GM18868 (cell line): Measurements from ENCODE around the gene PTPRK.

ENCODE experiments used
- ATAC-seq: cut with Tn5 transposase; IDR thresholded peaks from one replicate; pipeline ENCODE4 v1.9.1; 2021; ENCODE audit warnings: mild to moderate bottlenecking, moderate library complexity; ENCODE audit not compliant: unreplicated experiment

The PTPRK gene

DNA sequence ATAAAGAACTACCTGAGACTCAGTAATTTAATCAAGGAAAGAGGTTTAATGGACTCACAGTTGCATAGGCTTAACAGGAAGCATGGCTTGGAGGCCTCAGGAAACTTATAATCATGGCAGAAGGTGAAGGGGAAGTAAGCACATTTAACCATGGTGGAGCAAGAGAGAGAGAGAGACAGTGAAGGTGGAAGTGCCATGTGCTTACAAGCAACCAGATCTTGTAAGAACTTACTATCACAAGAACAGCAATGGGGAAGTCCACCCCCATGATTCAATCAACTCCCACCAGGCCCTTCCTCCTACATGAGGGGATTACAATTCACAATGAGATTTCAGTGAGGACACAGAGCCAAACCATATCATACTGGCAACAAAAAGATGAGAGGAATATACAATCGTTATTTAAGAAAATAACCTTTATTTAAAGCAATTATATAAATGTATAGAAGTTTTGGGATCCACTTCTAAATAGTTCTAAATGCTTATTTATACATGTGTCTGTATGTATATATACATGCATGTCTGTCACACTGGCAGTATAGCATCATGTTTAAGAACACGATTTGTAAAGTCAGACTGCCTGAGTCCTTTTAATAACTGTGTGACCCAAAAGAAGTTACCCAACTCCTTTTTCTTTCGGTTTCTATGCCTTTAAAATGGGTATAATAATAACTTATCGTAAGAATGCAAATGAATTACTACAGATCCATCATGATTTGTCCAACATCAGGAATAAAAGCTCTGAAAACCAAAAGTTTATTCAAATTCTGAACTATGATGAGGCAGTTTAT, 363.9 kb downstream of the PTPRK start:
- peak; percentile 57 for ATAC-seq

DNA sequence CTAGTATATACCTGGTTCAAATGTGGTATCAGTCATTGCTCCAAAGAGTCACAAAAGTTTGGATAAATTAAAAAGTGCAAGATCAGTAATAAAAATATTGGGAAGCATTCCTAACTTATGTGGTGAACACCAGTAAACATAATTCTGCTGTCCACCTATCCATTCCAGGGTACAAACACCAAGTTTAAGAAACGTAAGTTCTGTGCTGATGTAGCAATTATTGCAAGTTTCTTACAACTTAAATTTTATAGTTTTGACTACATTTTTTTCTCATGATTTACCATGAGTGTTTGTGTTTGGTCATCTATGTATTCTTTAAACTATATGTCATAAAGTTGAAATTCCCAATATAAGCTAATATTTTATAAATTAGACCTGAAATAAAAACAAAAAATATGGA, 364.6 kb downstream of the PTPRK start:
- no peak for ATAC-seq

- ATAC-seq = no peak
These were observed 367.8 kb downstream of the PTPRK start for GRCh38 chr6:128152551-128152950.

DNA sequence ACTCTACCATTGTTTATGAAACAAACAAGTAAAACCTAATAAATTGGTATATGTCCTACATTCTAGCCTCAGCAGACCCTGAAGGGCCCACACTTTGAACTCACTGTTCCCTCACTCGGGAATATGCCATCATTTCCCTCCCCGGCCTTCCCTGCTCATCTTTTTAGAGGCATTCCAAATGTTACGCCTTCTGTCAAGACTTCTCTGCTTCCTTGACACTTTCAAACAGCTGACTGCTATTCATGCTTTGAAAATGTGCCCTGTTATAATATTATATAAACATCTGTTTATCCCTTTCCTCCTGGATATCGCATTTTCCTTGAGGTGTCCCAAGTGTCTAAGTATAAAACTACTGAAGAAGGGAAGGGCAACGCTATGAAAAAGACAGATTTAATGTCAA, 370.0 kb downstream of the PTPRK start:
- no peak for ATAC-seq

GRCh38 chr6:128149796-128150195, 370.6 kb downstream of the PTPRK start:
- no peak for ATAC-seq

GRCh38 chr6:128144320-128144719, 376.1 kb downstream of the PTPRK start:
- ATAC-seq = no peak

- ATAC-seq = no peak
These were observed 378.5 kb downstream of the PTPRK start for GRCh38 chr6:128141932-128142331.

DNA sequence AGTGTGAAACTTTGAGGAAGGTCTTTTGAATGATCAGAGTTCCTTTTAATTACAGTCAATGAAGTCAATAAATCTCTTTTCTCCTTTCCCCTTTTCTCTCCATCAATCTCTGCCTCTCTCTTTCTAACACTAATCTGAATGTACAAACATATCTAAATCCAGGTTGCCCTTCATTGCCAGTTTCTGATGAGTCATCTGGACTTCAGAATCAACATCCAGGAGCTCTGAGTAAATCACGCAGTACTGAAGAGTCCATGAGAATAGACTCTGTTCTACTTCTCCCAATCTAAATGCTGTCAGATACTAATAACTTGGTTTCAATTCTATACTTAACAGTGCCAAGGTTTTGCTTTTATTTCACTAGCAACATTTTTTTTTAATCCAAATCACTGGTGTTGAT, 380.9 kb downstream of the PTPRK start:
- no peak for ATAC-seq

DNA sequence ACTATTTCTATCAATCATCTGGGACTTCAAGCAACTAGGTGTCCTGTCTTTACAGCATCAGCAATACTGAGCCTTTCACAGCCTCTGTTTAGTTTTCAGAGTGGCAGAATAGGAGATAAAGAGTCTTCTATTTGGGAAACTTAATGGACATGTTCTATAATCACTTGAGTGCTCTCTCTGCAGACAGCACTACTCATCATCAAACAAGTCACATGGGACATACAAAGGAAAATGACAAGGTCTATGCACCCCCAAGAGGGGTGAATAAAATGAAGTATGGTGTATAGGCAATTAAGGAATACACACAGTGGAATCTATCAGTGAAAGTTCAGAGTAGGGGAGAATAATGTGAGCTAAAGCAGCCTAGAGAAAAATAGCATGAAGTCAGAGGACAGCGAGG, 381.7 kb downstream of the PTPRK start:
- no peak for ATAC-seq

DNA sequence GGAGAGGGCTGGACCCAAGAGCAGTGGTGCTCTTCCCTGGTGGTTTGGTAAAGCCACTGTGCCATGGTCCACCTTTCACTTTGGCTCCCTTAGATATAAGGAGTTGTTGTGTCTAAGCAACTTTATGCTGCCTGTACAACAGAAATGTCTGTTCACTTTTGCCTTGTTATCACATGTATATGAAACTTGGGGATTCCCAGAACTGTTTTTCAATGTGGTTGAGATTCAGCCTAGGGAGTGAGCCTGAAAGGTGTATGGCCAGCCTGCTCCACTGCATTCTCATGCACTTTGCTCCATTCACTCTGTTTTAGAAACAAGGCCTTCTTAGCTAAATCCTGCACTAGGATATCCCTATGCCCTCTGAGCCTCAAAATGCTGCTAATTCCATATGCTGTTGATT, 385.1 kb downstream of the PTPRK start:
- peak; percentile 83 for ATAC-seq

DNA sequence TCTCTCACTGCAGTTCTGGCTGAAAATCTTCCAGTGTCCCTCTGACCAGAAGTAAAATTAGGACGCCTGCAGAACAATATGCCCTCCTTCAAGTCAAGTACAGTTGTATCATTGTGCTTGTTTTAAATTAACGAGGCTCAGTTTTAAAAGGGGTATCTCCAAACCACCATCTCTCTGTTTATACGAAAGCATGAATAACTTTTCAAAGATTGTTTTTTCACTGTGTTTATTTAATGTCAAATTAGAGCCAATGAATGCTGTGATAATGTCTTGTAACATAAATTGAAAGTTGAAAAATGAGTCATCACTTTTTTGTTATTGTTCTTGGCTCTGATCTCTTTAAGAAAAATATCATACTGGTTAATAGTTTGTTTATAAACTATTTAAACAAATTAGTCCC, 388.8 kb downstream of the PTPRK start:
- no peak for ATAC-seq

DNA sequence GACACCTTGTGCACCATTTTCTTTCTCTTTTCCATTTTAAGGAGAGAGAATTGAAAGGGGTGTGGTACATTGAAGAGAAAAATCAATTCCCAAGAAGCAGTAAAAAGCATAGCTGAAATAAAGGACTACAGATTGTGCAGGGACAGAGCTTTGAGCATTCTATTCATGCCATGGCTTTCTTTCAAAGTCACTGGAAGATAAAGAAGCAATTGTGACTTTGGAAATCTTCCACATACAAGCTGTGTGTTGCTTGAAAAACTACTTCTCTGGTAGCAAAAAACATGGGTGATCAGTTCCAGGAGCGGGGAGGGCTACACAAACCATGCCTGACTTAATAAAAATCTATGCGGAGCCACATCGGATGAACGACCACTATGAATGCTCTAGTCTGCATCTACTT, 389.4 kb downstream of the PTPRK start:
- no peak for ATAC-seq

GRCh38 chr6:128129679-128130078, 390.7 kb downstream of the PTPRK start:
- no peak for ATAC-seq

DNA sequence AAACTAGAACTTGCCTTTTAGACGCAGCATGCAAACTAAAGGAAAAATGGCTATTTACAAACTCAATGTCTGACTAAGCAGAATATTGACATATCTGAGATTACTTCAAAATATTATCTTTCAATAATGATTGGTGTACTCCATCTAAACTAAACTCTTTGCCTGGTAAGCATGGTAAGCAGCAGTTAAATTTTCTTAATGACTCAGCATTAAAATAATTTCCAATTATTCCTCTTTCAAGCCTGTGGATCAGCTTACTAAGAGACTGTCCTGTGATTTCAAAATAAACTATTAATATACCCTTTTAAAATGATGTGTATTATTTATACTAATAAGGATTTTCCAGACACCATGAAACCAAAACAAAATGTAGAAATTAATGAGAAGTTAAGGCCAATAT, 392.7 kb downstream of the PTPRK start:
- no peak for ATAC-seq

DNA sequence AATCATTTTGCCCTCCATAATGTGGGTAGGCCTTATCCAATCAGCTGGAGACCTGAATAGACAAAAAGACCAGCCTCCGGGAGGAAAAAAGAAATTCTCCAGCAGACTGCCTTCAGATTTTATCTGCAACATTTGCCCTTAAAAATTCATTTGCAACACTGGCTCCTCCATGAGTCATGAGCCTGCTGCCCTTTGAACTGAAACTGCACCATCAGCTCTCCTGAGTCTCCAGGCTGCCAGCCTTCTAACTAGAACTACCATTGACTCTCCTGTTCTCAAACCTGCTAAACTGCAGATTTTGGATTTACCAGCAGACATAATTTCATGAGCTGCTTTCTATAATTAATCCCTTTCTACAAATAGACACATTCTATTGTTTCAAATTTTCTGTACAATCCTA, 395.7 kb downstream of the PTPRK start:
- ATAC-seq = no peak

DNA sequence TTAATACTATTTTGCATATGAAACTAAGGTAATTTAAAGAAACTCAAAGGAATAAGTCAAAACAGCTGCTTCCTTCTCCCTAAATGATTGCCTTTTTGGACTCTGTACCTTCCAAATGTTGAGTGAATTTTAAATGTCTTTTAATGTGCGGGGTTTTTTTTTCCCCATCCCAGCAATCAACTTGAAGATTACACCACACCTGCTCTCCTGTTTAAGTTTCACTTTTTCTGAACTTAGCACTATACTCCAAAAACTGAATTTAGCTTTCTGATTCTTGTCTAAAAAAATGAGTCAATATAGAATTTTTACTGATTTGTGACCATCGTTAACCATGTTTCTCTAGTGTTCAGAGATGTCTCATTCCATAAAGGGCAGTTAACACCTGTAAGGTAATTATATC, 398.8 kb downstream of the PTPRK start:
- ATAC-seq = no peak

DNA sequence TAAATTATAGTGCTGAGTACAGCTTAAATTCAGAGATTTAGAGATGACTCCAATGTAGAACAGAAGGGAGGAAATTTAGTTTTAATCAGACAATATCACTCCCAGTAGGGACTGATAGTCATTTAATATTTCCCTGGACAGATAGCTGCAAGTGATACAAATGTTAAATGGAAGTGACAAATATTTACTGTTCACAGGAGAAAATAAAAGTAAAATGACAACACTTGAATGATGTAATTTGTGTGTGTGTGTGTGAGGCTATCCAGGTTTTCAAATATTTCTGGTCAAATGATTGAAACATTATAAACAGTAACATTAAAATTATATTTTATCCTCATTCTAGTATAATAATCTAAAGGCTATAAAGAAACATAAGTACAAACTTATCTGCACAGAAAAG, 399.2 kb downstream of the PTPRK start:
- no peak for ATAC-seq

DNA sequence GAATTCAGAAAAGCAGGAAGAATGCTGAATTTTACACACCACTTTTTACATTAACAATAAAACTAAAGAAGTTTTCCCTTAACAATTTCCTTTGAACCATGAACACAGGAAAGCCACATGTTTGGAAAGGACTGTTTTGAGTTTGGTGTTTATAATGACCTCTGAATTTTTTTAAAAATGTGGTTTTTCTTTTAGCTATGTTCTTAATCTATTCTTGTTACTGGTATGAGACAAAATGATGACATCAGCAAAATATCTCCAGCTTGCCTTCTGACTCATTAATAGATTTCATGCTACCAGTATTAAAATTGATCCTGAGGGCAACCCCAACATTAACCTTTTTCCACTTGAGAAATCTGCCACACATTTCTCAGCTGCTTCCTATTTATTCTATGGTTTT, 402.0 kb downstream of the PTPRK start:
- ATAC-seq = no peak

GRCh38 chr6:128117916-128118315, 402.5 kb downstream of the PTPRK start:
- no peak for ATAC-seq

DNA sequence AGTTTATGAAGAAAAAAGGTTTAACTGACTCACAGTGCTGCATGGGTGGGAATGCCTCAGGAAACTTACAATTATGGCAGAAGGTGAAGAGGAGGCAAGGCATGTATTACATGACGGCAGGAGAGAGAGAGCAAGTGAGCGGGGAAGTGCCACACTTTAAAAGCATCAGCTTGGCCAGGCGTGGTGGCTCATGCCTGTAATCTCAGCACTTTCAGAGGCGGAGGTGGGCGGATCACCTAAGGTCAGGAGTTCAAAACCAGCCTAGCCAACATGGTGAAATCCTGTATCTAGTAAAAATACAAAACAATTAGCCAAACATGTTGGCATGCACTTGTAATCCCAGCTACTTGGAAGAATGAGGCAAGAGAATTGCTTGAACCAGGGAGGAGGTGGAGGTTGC, 406.2 kb downstream of the PTPRK start:
- ATAC-seq = no peak

- ATAC-seq = peak; percentile 58
These were observed 407.9 kb downstream of the PTPRK start for GRCh38 chr6:128112494-128112893.

DNA sequence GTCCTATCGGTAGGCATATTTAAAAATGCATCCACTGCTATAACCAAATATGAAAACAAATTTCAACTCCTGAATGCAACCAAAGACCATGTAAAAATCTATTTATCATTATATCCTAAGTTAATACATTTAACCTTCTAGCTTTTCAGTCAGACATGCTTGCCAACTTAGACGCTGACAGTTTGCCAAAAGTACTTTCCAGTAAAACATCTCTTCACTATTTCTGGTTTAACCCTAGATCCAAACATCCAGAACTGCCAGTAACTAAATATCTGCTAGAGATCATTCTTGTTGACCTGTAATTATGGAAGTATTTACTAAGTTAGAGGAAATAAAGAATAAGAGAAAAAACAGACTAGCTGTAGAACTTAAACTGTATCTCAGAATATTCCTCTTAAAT, 409.3 kb downstream of the PTPRK start:
- ATAC-seq = no peak

GRCh38 chr6:128107682-128108081, 412.7 kb downstream of the PTPRK start:
- no peak for ATAC-seq
